ENCODE results near the gene SRPK2.

GRCh38 chr7:105423987-105424386 lies 35.3 kb upstream of the SRPK2 start:
- TF ChIP-seq POLR2A (IDR thresholded peaks at IDR 0.05) (no peak), POLR2AphosphoS5 (IDR thresholded peaks at IDR 0.05) (no peak), EP300 (IDR thresholded peaks at IDR 0.05) (no peak)
- TF ChIP-seq, protein P1, sequence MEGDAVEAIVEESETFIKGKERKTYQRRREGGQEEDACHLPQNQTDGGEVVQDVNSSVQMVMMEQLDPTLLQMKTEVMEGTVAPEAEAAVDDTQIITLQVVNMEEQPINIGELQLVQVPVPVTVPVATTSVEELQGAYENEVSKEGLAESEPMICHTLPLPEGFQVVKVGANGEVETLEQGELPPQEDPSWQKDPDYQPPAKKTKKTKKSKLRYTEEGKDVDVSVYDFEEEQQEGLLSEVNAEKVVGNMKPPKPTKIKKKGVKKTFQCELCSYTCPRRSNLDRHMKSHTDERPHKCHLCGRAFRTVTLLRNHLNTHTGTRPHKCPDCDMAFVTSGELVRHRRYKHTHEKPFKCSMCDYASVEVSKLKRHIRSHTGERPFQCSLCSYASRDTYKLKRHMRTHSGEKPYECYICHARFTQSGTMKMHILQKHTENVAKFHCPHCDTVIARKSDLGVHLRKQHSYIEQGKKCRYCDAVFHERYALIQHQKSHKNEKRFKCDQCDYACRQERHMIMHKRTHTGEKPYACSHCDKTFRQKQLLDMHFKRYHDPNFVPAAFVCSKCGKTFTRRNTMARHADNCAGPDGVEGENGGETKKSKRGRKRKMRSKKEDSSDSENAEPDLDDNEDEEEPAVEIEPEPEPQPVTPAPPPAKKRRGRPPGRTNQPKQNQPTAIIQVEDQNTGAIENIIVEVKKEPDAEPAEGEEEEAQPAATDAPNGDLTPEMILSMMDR (IDR thresholded peaks at IDR 0.05): no peak

Data from sigmoid colon (tissue), 4 donors.